ENCODE data around the gene RBM10. TPM values are rescaled to one million over a fixed set of nuclear protein-coding genes. Genes with fewer than 3 reads are reported as not detected.

Gene RBM10
- total and polyA plus RNA-seq, 2 donors (not counting 1 experiment from before 2014, with no cell fraction given) = 48.7 to 51.6 TPM

- Histone ChIP-seq H3K79me2 (ENCODE audit: control insufficient read depth, insufficient read depth, low read length) (peaks cover 21% of the 10 kb centered on the region), H3K36me3 (replicated peaks in 1 of 2; ENCODE audit: control extremely low read depth in 1 of 2, control insufficient read depth in 1 of 2, extremely low read depth in 1 of 2, insufficient read depth in 2 of 2, low read length in 1 of 2) (peaks cover 0 to 50% of the 10 kb centered on the region in 2 experiments), H3K4me3 (ENCODE audit: control extremely low read depth in 1 of 5, extremely low read depth in 1 of 5, insufficient read depth in 1 of 5, low read depth in 2 of 5, low read length in 4 of 5) (no peak overlapping the region), H3K9me3 (ENCODE audit: control extremely low read depth in 1 of 3, control insufficient read depth in 2 of 3, insufficient read depth in 1 of 3, low read length in 2 of 3) (no peaks in the 10 kb centered on the region), H3K4me2 (replicated peaks; ENCODE audit: low read depth, low read length, poor library complexity, severe bottlenecking) (no peak overlapping the region), H4K20me1 (ENCODE audit: control insufficient read depth, insufficient read depth, low read length, poor library complexity, severe bottlenecking) (peaks cover 11% of the 10 kb centered on the region), H3K9ac (ENCODE audit: low read length) (no peak overlapping the region), H3K4me1 (ENCODE audit: control insufficient read depth in 2 of 2, insufficient read depth in 2 of 2, low read length in 2 of 2) (no peaks in the 10 kb centered on the region), H3K27me3 (replicated peaks in 1 of 4; ENCODE audit: control extremely low read depth in 1 of 4, control insufficient read depth in 3 of 4, insufficient read depth in 4 of 4, low read length in 3 of 4) (no peaks in the 10 kb centered on the region), H3K27ac (ENCODE audit: low read length in 2 of 2) (no peak overlapping the region), H2AFZ (ENCODE audit: insufficient read depth, low read depth, low read length, poor library complexity, severe bottlenecking) (no peak overlapping the region)
- CTCF ChIA-PET = no interaction called here
- TF ChIP-seq CTCF (IDR thresholded peaks at IDR 0.05) (no peak), EZH2 (IDR thresholded peaks at IDR 0.05; ENCODE audit: borderline replicate concordance, insufficient read depth, low read depth, low read length, poor library complexity, severe bottlenecking) (no peak)
- no peak for ATAC-seq (ENCODE audit: low read depth)
- Mint-ChIP-seq H3K27ac (no peak overlapping the region), H3K9me3 (ENCODE audit: insufficient read depth) (no peaks in the 10 kb centered on the region), H3K4me1 (no peaks in the 10 kb centered on the region), H3K4me3 (no peak overlapping the region), H3K27me3 (no peaks in the 10 kb centered on the region)
- POLR2A ChIA-PET = interaction anchor here (0.5 kb wide), 1 partner anchor 8 kb away, joined by 3 read pairs; no protein-coding TSS in a partner anchor
- intact Hi-C loops (cut with micrococcal nuclease) = no loop called here
- DNase-seq = no peak
- WGBS (ENCODE audit: insufficient coverage) = 95% methylated on average over 6 of the region's 12 CpGs
Observed at GRCh38 chrX:47174376-47174775, 29.4 kb downstream of the RBM10 start.

- no peak overlapping the region for H3K4me2 ChIP-seq (replicated peaks; ENCODE audit: low read depth, low read length, poor library complexity, severe bottlenecking)
- no peak overlapping the region for H3K4me3 Mint-ChIP-seq
- H2AFZ ChIP-seq (ENCODE audit: insufficient read depth, low read depth, low read length, poor library complexity, severe bottlenecking) = no peak overlapping the region
- peaks cover 6% of the 10 kb centered on the region for H4K20me1 ChIP-seq (ENCODE audit: control insufficient read depth, insufficient read depth, low read length, poor library complexity, severe bottlenecking)
- WGBS (ENCODE audit: insufficient coverage) = 99% methylated on average over 11 of the region's 23 CpGs
- DNase-seq = no peak
- ChIA-PET POLR2A (interaction anchor here (0.5 kb wide), 1 partner anchor 9 kb away, joined by 3 read pairs; no protein-coding TSS in a partner anchor), CTCF (no interaction called here)
- no peaks in the 10 kb centered on the region for H3K27me3 Mint-ChIP-seq
- no peak for ATAC-seq (ENCODE audit: low read depth)
- TF ChIP-seq EZH2 (IDR thresholded peaks at IDR 0.05; ENCODE audit: borderline replicate concordance, insufficient read depth, low read depth, low read length, poor library complexity, severe bottlenecking) (no peak), CTCF (IDR thresholded peaks at IDR 0.05) (no peak)
- no peak overlapping the region for H3K27ac Mint-ChIP-seq
- H3K4me3 ChIP-seq (ENCODE audit: control extremely low read depth in 1 of 5, extremely low read depth in 1 of 5, insufficient read depth in 1 of 5, low read depth in 2 of 5, low read length in 4 of 5) = no peak overlapping the region
- no peaks in the 10 kb centered on the region for H3K27me3 ChIP-seq (replicated peaks in 1 of 4; ENCODE audit: control extremely low read depth in 1 of 4, control insufficient read depth in 3 of 4, insufficient read depth in 4 of 4, low read length in 3 of 4)
- H3K9me3 ChIP-seq (ENCODE audit: control extremely low read depth in 1 of 3, control insufficient read depth in 2 of 3, insufficient read depth in 1 of 3, low read length in 2 of 3) = no peaks in the 10 kb centered on the region
- no peaks in the 10 kb centered on the region for H3K4me1 ChIP-seq (ENCODE audit: control insufficient read depth in 2 of 2, insufficient read depth in 2 of 2, low read length in 2 of 2)
- peaks cover 15% of the 10 kb centered on the region for H3K79me2 ChIP-seq (ENCODE audit: control insufficient read depth, insufficient read depth, low read length)
- no peaks in the 10 kb centered on the region for H3K4me1 Mint-ChIP-seq
- H3K9ac ChIP-seq (ENCODE audit: low read length) = no peak overlapping the region
- H3K9me3 Mint-ChIP-seq (ENCODE audit: insufficient read depth) = no peaks in the 10 kb centered on the region
- H3K36me3 ChIP-seq (replicated peaks in 1 of 2; ENCODE audit: control extremely low read depth in 1 of 2, control insufficient read depth in 1 of 2, extremely low read depth in 1 of 2, insufficient read depth in 2 of 2, low read length in 1 of 2) = peaks cover 0 to 51% of the 10 kb centered on the region in 2 experiments
- intact Hi-C loops (cut with micrococcal nuclease) = no loop called here
- H3K27ac ChIP-seq (ENCODE audit: low read length in 2 of 2) = no peak overlapping the region
Observed at GRCh38 chrX:47174846-47175587, 30.0 kb downstream of the RBM10 start.
